Measurements from ENCODE around the gene SGF29.
"Not testable (repeated sequence)": the region's sequence is repeated elsewhere in the genome, so short reads cannot be mapped to it uniquely, and the experiment has no call there.

The SGF29 gene

GRCh38 chr16:28596840-28597691, 43.3 kb downstream of the SGF29 start, which contains the start of gene SULT1A2:
Gene SULT1A2 (minus strand): TSS chr16:28597050. CDS start chr16:28595930, 1,120 bp downstream.
- no peak for DNase-seq

GRCh38 chr16:28597692-28598261, 44.1 kb downstream of the SGF29 start:
- DNase-seq: no peak

GRCh38 chr16:28599377-28600285, 45.9 kb downstream of the SGF29 start:
- DNase-seq: not testable (repeated sequence)

- DNase-seq: not testable (repeated sequence)
Measured at GRCh38 chr16:28600965-28601364, 47.2 kb downstream of the SGF29 start.

- not testable (repeated sequence) for DNase-seq
Measured at GRCh38 chr16:28601589-28601988, 47.9 kb downstream of the SGF29 start.

GRCh38 chr16:28602062-28602461, 48.3 kb downstream of the SGF29 start:
- DNase-seq: not testable (repeated sequence)

GRCh38 chr16:28602529-28602928, 48.8 kb downstream of the SGF29 start:
- DNase-seq: no peak

GRCh38 chr16:28603381-28604185, 49.9 kb downstream of the SGF29 start:
- no peak for DNase-seq

- DNase-seq: no peak
Measured at GRCh38 chr16:28604186-28604565, 50.5 kb downstream of the SGF29 start.

- DNase-seq: no peak
Measured at GRCh38 chr16:28606291-28607115, 52.8 kb downstream of the SGF29 start.

GRCh38 chr16:28607116-28607623, 53.5 kb downstream of the SGF29 start:
- DNase-seq: no peak

GRCh38 chr16:28607681-28608495, 54.2 kb downstream of the SGF29 start:
- DNase-seq: not testable (repeated sequence)

- not testable (repeated sequence) for DNase-seq
Measured at GRCh38 chr16:28608496-28608808, 54.7 kb downstream of the SGF29 start.

GRCh38 chr16:28608867-28609596, 55.3 kb downstream of the SGF29 start:
- DNase-seq: not testable (repeated sequence)

GRCh38 chr16:28609631-28610594, 56.2 kb downstream of the SGF29 start, which contains the start of gene SULT1A1:
Gene SULT1A1 (minus strand): TSS chr16:28610044. CDS start chr16:28608855, 1,189 bp downstream.
- no peak for DNase-seq

GRCh38 chr16:28610595-28611191, 57.0 kb downstream of the SGF29 start:
- DNase-seq: no peak

- DNase-seq: not testable (repeated sequence)
Measured at GRCh38 chr16:28612359-28613280, 58.9 kb downstream of the SGF29 start.
